HG02623 (cell line): Measurements from ENCODE around the gene KCNK18.
"Not testable (repeated sequence)": the region's sequence is repeated elsewhere in the genome, so short reads cannot be mapped to it uniquely, and the experiment has no call there.

Source experiments
- ATAC-seq: cut with Tn5 transposase; IDR thresholded peaks from one replicate; pipeline ENCODE4 v1.9.1; 2021; ENCODE audit warnings: moderate library complexity; ENCODE audit not compliant: unreplicated experiment

The KCNK18 gene

GRCh38 chr10:117218654-117219053 is 21.4 kb downstream of the KCNK18 start:
- ATAC-seq, result no peak

DNA sequence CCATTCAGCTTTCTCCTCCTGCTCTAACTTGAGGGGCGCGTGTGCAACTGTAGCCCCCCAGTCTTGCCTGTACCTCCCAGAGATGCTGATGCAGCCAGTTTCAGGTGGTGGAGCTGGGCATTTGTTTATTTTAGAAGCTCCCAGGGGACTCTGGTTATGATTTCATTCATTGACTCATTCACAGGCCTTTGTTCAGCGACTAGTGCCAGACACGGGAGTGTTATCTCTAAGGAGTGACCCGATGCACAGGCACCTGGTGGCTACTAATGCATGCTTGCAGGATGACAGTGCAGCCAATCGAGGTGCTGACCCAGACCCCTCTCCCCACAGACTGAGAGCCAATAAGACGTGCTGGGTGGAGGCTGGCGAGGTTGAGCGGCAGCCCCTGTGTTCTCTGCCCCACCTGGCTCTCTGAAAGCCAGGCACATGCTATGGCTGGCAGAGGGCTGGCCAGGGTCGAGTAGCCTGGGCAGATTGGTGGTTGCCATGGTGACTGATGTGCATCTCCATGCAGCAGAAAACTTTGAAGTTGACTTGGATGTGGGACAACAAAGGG is 23.9 kb downstream of the KCNK18 start:
- ATAC-seq, result no peak

DNA sequence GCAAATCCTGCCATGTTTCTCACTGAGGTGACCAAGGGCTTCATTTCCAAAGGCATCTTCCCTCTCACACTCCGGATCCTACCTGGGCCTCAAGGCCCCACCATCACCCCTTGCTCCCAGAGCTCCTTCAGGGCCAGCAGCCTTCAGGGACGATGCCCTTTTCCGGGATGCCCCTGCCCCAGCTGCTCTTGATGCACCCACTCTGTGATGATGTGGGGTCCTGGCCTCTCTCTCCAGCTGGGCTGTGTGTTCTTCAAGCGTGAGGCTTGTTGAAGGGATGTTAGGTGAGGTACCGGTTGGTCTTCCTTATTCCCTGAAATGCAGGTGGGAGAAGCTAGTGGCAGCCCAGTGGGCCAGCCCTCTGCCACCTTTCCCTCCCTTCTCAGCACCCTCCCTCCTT is 25.3 kb downstream of the KCNK18 start:
- ATAC-seq, result no peak

GRCh38 chr10:117222976-117223692 is 25.8 kb downstream of the KCNK18 start:
- ATAC-seq, result no peak

- ATAC-seq, result no peak
These were observed 26.6 kb downstream of the KCNK18 start for GRCh38 chr10:117223693-117224430.

DNA sequence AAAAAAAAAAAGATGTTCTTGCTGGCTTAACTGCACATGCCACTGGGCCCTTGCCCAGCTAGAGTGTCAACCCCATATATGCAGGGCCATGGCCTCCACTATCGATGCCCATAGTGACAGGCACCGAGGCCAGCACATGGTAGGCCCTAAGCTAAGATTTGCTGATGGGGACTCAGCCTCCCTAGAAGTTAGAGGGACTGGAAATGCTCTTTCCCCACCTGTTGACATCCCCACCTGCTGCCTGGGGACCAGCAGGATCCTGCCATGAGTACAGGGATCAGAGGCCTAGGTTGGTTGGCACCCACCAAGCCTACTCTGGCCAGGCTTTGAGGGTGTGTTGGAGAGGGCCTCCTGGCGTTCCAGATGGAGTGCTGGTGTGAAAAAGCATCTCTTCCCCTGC is 27.6 kb downstream of the KCNK18 start:
- ATAC-seq, result no peak

DNA sequence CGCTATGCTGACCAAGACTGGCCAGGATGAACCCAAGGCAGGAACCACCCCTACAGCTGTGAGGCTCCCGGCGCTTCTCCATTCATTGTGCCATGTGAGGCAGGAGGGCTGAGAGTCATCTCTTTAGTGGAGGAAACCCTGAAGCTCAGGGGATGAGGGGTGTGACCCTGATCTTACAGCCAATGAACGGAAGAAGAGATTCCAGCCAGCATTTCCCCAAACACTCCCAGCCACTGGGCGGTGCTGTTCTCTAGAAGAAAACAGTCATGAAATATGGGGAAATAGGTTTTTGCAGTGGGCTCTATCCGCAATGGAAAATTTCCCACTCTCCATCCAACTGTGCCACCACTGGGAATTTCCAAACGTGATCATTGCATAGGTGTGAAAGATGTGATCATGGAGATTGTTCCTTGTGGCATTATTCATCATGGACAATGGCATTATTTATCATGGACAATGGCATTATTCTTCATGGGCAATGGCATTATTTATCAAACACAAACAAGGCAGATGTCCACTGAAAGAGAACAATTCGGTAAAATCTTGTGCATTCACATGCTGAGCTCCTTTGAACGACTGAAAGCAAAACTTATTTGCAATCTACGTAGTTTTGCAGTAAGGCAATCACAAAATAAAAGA is 29.6 kb downstream of the KCNK18 start:
- no peak for ATAC-seq

DNA sequence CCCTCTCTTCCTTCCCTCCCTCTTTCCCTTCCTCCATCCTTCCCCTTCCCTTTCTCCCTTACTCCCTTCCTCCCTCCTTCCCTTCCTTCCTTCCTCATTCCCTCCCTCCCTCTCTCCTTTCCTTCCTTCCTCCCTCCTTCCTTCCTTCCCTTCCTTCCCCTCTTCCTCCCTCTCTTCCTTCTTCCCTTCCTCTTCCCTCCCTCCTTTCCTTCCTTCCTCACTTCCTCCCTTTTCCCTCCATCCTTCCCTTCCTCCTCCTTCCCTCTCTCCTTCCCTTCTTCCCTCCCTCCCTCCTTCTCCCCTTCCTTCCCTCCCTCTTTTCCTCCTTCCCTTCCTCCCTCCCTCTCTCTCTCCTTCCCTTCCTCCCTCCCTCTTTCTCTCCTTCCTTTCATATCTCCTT is 30.9 kb downstream of the KCNK18 start:
- no peak for ATAC-seq

DNA sequence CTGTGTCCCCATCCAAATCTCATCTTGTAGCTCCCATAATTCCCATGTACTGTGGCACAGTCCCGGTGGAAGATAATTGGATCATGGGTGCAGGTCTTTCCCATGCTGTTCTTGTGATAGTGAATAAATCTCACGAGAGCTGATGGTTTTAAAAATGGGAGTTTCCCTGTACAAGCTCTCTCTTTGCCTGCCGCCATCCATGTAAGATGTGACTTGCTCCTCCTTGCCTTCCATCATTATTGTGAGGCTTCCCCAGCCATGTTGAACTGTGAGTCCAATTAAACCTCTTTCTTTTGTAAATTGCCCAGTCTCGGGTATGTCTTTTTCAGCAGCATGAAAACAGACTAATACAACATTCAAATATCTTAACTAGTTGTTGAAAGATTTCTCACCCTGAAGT is 32.8 kb downstream of the KCNK18 start:
- ATAC-seq, result not testable (repeated sequence)

- no peak for ATAC-seq
These were observed 40.2 kb downstream of the KCNK18 start for GRCh38 chr10:117237401-117237991.

- no peak for ATAC-seq
These were observed 41.8 kb downstream of the KCNK18 start for GRCh38 chr10:117239051-117239450.

DNA sequence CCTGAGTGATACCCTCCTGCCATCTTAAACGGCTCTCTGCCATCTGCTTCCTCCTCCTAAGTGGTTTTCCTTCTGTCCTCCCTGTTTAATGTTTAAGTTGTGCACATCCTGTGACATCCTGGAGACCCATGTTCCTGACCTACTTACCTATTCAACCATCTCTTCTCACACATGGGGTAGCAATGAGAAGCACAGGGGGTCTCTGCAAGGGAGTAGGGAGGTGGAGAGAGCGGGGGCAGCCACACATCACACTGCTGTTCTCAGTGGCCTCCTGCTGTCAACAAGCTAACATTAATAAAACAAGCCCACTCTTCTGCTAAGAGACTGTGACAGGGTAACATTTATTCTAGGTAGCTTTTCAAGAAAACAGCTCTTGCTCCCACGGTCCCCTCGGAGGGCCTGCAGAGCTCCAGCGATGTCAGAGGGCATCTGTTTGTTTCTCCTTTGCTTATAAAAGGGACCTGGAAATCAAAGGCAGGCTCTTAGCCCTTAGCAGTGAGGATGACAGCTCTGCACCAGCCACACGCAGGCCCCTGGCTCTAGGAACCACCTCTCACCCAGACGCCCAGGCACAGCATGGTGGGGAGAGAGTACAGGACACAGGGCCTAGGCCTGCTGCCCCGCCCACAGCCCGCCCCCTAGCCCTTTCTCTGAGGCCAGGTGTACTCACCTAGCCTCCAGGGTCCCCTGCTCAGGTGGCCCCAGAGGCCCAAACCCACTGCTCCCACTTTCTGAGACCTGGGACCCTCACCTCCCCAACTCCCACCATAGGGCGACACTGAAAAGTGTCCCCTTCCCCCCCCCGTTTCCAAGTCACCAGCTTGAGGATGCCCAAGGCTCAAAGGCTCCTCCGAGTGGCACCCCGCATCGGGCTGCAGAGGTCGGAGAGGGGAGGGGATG is 42.7 kb downstream of the KCNK18 start:
- no peak for ATAC-seq

DNA sequence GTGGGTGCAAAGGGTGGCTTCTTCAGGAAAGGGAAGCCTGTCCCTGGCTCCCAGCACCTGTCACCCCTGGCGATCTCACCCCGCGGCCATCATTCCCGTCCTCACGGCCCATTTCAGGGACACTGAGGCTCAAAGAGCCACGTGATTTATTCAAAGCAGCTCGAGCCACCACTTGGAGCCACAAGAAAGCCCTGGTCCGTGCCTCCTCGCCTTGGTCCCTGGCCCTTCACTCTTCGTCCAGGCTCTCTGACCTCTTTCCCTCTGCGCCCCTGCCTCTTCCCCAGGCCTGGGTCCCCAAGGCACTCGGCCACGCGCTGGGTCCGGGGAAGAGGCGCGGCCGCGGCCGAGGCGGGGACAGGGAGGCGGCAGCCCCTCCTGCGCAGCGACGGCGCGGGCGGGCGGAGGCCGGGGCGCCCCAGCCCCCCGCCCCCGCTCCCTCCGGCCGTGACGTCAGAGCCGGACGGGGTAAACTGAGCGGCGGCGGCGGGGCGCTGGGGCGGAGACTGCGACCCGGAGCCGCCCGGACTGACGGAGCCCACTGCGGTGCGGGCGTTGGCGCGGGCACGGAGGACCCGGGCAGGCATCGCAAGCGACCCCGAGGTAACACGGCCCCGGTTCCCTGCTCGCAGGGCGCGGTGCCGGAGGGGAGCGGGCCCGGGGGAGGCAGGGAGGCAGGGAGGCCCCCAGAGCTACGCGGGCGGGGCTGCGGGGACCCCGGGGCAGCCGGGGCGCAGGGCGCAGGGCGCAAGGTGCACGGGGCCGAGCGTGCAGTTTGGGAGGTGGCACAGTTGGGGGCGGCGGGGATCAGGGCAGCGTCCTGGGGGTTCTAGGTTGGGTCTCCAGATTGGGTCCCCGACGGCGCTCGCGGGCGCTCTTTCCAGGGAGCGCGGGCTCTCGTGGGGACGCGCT is 43.6 kb downstream of the KCNK18 start, which contains the start of gene SLC18A2:
Gene SLC18A2, plus strand, starts transcription at position 494 of the 909 bp plus-strand sequence. CDS start 580 bp downstream, outside the sequence.
- ATAC-seq, result no peak

DNA sequence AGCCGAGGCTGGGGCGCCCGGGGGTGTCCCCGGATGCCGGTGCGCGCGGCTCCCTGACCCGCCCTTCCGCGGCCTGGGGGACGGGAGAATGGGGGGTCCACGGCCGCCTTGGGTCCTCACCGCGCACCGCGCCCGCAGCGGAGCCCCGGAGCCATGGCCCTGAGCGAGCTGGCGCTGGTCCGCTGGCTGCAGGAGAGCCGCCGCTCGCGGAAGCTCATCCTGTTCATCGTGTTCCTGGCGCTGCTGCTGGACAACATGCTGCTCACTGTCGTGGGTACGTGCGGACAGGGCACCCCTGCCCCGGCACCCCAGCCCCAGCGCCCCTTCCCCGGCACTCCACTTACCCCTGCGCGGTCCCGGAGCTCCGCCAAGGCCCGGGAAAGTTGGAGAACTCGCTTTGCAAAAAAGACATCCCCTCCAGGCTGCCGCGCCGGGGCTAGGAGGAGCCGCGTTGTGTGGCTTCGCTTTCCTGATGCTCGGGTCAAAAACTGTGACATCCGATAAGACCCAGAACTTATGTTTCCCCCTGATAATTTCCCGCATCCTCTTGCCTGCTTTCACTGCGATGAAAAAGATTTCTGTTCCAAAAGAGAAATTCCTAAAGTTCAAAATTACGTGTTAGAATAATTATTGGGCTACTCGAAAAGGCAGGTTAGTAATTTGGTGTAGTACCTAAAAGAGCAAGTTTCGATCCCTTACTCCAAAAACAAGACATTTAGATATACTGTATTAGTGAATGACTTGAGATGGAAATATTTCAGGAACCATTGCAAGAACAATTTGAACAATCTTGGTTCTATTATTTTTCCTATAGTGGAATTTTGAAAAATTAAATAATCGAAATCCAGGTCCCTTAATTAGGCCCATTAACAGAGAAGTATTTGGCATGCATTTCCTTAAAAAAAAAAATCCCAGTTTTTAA is 44.5 kb downstream of the KCNK18 start:
- no peak for ATAC-seq

GRCh38 chr10:117242463-117242832 is 45.2 kb downstream of the KCNK18 start:
- ATAC-seq, result no peak

DNA sequence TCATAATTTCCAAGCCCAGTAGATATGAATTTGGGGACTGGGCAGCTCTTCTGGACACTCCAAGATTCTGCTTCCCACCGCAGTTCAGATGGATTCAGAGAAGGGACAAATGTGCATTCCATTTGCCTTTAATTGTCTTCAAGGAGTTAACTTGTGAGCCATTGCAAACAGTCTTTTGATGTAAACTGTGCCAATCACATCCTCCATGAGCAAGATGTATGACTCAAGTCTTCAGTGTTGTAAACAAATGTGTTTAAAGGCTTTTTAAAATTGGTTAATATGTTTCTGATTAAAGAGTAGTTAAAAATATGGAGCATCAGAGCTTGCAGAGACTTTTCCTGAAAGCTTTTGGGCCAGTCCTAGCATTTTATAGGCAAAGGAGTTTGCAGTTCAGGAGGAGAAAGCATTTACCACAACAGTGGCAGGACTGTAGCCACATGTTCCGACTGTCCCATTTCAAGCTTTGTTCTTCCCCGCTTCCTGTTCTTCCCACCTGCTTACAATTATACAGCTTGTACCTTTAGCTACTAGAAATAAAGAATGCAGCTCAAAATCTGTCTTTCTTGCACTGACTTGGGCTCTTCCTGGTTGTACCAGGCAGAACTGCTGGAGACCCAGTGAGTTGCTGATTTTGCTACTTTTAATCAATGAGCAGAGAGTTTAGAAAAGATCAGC is 49.8 kb downstream of the KCNK18 start:
- ATAC-seq, result no peak

GRCh38 chr10:117248750-117249465 is 51.6 kb downstream of the KCNK18 start:
- no peak for ATAC-seq
